IPS DF 6.9 (cell line): ENCODE results near the gene SLC10A7.

ENCODE experiments used
- DNase-seq: peaks from one replicate; pipeline ENCODE4 v3.0.0-alpha.2; 2013; ENCODE audit warnings: low read depth, low spot score
- H3K27ac ChIP-seq: one replicate; pipeline ENCODE4 v1.5.1; 2013; ENCODE audit warnings: low read length, control low read depth
- H3K27me3 ChIP-seq: 2 replicates; pipeline ENCODE4 v1.6.1; 2013; ENCODE audit warnings: mild to moderate bottlenecking, low read length; ENCODE audit not compliant: control insufficient read depth, insufficient read depth
- H3K36me3 ChIP-seq: 2 replicates; pipeline ENCODE4 v1.6.1; 2013; ENCODE audit warnings: low read length; ENCODE audit not compliant: control insufficient read depth, insufficient read depth
- H3K4me1 ChIP-seq: 2 replicates; pipeline ENCODE4 v1.6.1; 2013; ENCODE audit warnings: low read length; ENCODE audit not compliant: control insufficient read depth, insufficient read depth
- H3K4me3 ChIP-seq: 2 replicates; pipeline ENCODE4 v1.5.1; 2013; ENCODE audit warnings: mild to moderate bottlenecking, low read length
- H3K9me3 ChIP-seq: 2 replicates; pipeline ENCODE4 v1.6.1; 2013; ENCODE audit warnings: low read length, inconsistent platforms; ENCODE audit not compliant: control insufficient read depth, insufficient read depth
- WGBS: extraction: QIAGEN DNeasy Blood & Tissue Kit; methylation state at CpG from one replicate; pipeline ENCODE4 v1.1.7; 2013; ENCODE audit warnings: mixed read lengths, missing lambda C conversion rate; ENCODE audit not compliant: insufficient read length, insufficient coverage; 5-methylcytosine and 5-hydroxymethylcytosine counted together

SLC10A7 gene

DNA sequence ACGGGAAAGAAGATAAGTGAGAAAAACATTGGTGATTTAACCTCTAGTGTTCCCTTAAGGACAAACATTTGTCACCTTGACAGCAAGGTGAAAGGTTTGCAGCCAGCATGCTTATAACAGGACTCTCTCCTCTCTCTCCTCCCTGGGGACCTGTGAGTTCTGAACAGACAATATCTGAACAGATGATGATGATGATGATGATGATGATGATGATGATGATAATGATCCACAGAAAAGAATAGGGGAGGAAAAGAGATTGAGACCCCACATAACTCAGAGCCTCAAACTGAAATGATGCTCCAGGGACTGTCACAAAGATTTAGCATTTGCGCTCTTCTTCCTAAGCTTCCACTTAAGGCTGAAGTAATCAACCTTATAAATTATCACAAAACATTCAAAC, 103.9 kb downstream of the SLC10A7 start:
- H3K27me3 ChIP-seq = no peaks in the 10 kb centered on the region
- WGBS = no CpG with 5 or more reads among the region's 2 CpGs
- no peaks in the 10 kb centered on the region for H3K9me3 ChIP-seq

DNA sequence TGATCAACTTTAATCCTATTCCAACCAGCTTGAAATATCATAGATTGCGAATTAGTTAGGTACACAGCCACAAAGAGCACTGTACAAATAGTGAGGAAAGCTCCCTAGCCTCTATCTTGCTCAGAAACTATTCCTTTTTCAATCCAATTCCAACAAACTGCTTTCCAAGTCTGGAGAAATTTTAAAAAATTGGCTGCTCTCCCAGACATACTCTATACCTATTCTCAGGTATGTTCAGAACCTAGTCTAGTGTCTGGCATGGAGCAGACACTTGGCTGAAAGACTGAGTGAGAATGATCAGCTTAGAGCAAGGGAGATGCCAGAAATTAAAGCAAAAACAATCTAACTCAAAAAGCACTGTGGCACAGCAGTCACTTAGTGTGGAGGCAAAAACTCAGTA, 105.9 kb downstream of the SLC10A7 start:
- Histone ChIP-seq H3K27ac (no peak overlapping the region), H3K27me3 (no peaks in the 10 kb centered on the region), H3K9me3 (no peaks in the 10 kb centered on the region), H3K4me1 (no peaks in the 10 kb centered on the region), H3K4me3 (no peak overlapping the region), H3K36me3 (no peaks in the 10 kb centered on the region)
- WGBS = no CpG with 5 or more reads among the region's 1 CpG
- no peak for DNase-seq

More for the DNA sequence above, 103.9 kb downstream of the SLC10A7 start:
- no peak overlapping the region for H3K27ac ChIP-seq
- no peak for DNase-seq
- no peaks in the 10 kb centered on the region for H3K36me3 ChIP-seq
- H3K4me3 ChIP-seq = no peak overlapping the region
- no peaks in the 10 kb centered on the region for H3K4me1 ChIP-seq

DNA sequence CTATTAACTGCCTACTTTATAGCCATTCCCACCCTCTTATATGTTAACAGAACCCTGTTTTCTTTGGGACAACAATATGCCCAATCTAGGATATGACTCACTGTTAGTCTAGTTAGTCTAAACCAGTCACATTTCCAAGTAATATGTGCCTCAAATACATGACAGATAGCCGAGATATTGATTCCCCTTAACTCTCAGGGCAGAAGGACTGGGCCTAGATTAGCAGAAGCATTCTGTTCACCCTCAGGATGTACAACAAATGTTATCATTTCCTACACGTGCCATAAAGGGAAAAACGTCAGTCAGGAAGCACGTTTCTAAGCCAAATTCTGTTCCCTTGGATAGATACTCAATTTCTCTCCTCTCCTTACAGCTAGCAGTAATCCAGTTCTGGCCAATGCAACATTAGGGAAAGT, 114.1 kb downstream of the SLC10A7 start:
- Histone ChIP-seq H3K4me1 (no peaks in the 10 kb centered on the region), H3K27ac (no peak overlapping the region), H3K4me3 (no peak overlapping the region), H3K36me3 (no peaks in the 10 kb centered on the region), H3K27me3 (no peaks in the 10 kb centered on the region), H3K9me3 (no peaks in the 10 kb centered on the region)
- no peak for DNase-seq
- WGBS = no CpG with 5 or more reads among the region's 4 CpGs

DNA sequence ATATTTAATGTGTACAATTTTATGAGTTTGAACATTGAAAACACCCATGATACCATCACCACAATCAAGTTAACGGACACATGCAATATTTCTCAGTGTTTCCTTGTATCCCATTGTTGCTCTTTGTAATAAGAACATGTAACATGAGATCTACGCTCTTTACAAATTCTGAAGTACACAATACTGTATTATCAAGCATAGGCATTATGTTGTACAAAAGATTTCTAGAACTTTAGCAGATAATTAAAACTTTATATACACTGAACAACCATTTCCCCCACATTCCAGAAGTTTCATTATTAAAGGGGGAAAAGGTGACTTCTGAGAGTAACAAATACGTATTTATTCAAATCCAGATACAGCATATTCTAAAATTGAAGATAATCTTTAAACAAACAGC, 114.5 kb downstream of the SLC10A7 start:
- Histone ChIP-seq H3K4me1 (no peaks in the 10 kb centered on the region), H3K36me3 (no peaks in the 10 kb centered on the region), H3K27me3 (no peaks in the 10 kb centered on the region), H3K27ac (no peak overlapping the region), H3K4me3 (no peak overlapping the region), H3K9me3 (no peaks in the 10 kb centered on the region)
- WGBS = no CpG with 5 or more reads among the region's 3 CpGs
- no peak for DNase-seq

DNA sequence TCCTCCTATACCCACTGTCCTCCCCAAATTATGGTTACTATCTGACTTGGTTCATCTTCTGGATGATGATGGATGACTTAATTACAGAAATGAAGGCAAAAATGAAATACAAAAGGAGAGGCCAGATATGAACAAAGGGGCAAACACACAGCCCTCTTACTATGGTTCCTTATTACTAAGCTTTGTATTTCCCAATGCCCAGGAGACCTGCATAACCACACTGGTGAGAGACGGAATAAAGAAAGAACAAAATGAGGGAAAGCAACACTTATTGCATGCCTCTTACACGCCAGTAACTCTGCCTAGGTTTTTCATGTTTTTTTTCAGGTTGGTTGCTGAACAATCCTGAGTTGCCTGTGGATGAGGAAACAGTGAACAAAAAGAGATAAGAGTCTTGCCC, 120.5 kb downstream of the SLC10A7 start:
- WGBS = no CpG with 5 or more reads among the region's 2 CpGs
- Histone ChIP-seq H3K36me3 (no peaks in the 10 kb centered on the region), H3K9me3 (no peaks in the 10 kb centered on the region), H3K4me3 (no peak overlapping the region), H3K27ac (no peak overlapping the region), H3K27me3 (no peaks in the 10 kb centered on the region), H3K4me1 (no peaks in the 10 kb centered on the region)
- no peak for DNase-seq

DNA sequence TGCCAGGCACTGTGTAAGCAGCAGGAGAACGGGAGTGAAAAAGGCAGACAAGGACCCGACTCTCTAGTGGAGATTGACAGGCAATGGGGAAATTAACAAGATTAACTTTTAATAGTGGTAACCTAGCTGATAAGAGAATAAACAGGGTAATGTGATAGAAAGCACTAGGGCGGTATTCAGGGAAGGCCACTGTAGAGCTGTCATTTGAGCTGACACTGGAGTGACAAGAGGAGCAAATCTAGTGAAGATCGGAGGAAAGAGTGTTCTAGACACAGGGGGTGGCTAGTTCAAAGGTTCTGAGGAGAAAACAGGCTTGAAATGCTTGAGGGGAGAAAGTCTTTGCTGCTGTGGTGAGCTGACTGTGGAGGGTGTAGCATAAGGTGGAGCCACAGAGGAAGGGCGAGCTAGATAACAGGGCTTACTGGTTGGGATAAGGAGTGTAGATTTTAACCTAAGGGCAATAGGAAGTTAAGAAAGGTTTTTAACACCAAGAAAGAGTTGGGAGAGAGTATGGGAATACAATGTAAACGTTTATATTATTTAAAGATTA, 122.8 kb downstream of the SLC10A7 start:
- Histone ChIP-seq H3K27me3 (no peaks in the 10 kb centered on the region), H3K4me1 (no peaks in the 10 kb centered on the region), H3K9me3 (no peaks in the 10 kb centered on the region), H3K4me3 (no peak overlapping the region), H3K36me3 (no peaks in the 10 kb centered on the region), H3K27ac (no peak overlapping the region)
- DNase-seq = no peak
- 100% methylated on average over 1 of the region's 6 CpGs for WGBS

DNA sequence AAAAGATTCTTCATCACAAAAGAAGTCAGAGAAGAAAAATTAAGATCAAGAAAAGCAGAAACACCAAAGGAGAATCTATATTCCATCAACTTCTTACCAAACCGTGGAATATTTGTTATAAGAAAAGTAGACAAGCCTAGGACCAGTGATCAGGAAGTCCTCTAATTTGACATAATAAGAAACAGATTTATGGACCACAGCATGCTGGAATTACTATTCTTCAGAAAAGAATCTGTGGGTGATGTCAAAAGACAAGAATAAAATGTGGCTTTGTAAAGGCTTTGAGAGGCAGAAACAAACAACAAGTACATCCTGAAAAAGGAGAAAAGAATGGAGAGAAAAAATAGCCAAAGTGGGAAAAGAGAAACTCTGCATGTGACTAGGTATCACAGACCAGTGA, 123.3 kb downstream of the SLC10A7 start:
- no CpG with 5 or more reads among the region's 1 CpG for WGBS
- H3K27me3 ChIP-seq = no peaks in the 10 kb centered on the region

DNA sequence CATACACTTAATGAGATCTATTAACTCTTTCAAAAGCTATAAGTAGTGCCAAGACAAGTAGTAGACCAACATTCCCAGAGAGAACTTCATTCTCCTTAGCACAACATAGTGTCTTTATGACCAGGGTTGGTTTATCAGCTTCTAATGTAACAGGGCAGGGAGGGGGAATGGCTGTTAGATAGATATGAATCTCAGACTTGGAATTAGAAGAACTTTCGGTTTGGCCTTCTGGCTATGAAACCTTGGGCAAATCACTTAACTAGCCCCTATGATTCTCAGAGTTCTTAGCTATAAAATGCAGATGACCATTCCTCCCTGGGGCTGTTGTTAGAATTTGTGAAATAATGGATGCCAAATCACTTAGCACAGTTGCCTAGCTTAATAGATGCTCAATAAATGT, 132.2 kb downstream of the SLC10A7 start:
- DNase-seq = no peak

More for the DNA sequence above, 123.3 kb downstream of the SLC10A7 start:
- DNase-seq = no peak
- no peak overlapping the region for H3K27ac ChIP-seq
- H3K4me3 ChIP-seq = no peak overlapping the region
- H3K4me1 ChIP-seq = no peaks in the 10 kb centered on the region
- H3K36me3 ChIP-seq = no peaks in the 10 kb centered on the region
- H3K9me3 ChIP-seq = no peaks in the 10 kb centered on the region

DNA sequence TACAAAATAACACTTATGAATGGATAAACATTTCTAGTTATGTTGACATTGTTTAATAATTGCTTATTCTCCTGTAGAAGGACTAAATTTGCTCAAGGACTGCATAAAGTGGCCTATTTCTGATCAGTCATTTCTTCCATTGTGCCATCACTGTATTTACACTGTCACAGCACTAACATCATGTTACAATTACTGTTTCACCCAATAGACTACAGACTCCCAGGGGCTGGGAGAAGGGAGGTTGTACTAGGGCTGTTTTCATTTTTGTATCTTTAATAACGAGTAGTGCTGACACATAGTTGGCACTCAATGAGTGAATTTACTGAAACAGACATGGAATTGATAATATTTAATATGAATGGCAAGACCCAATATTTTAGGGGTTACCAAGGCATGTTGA, 139.5 kb downstream of the SLC10A7 start:
- Histone ChIP-seq H3K36me3 (no peaks in the 10 kb centered on the region), H3K4me1 (peaks cover 2% of the 10 kb centered on the region; the same call in 1 of the 2 replicates), H3K9me3 (no peaks in the 10 kb centered on the region), H3K4me3 (no peak overlapping the region), H3K27me3 (no peaks in the 10 kb centered on the region), H3K27ac (no peak overlapping the region)
- WGBS = no CpG with 5 or more reads among the region's 1 CpG
- no peak for DNase-seq

More for the DNA sequence above, 132.2 kb downstream of the SLC10A7 start:
- H3K4me3 ChIP-seq = no peak overlapping the region
- H3K9me3 ChIP-seq = no peaks in the 10 kb centered on the region
- H3K27me3 ChIP-seq = no peaks in the 10 kb centered on the region
- H3K27ac ChIP-seq = no peak overlapping the region
- WGBS = no CpG with 5 or more reads among the region's 1 CpG
- no peaks in the 10 kb centered on the region for H3K4me1 ChIP-seq
- no peaks in the 10 kb centered on the region for H3K36me3 ChIP-seq

DNA sequence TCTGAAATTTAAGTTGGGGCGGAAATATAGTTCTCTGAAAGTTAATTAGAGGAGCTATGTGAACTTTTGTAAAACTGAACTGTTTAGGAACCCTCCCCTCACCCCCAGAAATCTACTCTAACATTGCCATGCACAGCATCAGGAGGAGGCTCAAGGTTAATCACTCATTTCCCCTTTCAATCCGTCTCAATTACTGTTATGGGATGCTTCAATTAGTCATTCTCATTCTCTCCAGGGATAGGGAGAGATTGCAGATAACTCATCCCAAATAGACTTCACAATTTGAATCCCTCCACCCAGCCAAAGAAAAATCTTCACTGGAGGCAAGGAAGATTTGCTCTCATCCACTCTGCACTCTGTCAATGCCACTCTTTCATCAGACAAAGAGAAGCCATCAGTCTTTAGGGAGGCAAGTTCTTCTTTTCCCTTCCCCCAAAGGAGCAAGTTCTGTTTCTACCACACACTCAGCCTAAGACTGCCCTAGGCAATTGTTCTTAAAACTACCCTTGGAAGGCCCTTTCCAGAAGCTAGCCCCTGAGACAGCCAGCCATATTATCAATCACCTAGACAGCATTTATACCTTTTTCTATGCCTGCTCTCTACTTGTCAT, 140.4 kb downstream of the SLC10A7 start:
- Histone ChIP-seq H3K4me1 (peaks cover 2% of the 10 kb centered on the region; the same call in 1 of the 2 replicates), H3K4me3 (no peak overlapping the region), H3K27ac (no peak overlapping the region), H3K9me3 (no peaks in the 10 kb centered on the region), H3K27me3 (no peaks in the 10 kb centered on the region), H3K36me3 (no peaks in the 10 kb centered on the region)
- DNase-seq = no peak
- WGBS = no CpG with 5 or more reads among the region's 2 CpGs

DNA sequence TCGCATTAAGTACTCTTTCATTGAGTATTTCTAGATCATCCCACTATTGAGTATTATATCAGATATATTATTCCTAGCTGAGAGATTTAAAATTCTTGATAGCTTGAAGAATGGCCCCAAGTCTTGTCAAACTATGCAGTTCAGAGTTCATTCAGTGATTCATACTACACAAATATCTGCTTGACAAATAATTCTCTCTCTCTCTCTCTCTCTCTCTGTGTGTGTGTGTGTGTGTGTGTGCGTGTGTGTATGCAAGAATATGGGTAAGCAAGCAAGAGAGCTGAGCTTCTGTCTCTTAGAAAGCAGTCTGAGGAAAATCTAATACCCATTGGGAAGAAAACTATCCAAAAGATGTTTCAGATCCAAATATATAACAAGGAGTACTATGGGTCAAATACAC, 142.0 kb downstream of the SLC10A7 start:
- WGBS = no CpG with 5 or more reads among the region's 2 CpGs
- Histone ChIP-seq H3K4me3 (no peak overlapping the region), H3K27me3 (no peaks in the 10 kb centered on the region), H3K27ac (no peak overlapping the region), H3K4me1 (peaks cover 2% of the 10 kb centered on the region; the same call in 1 of the 2 replicates), H3K9me3 (no peaks in the 10 kb centered on the region), H3K36me3 (no peaks in the 10 kb centered on the region)
- no peak for DNase-seq
